Stimulated activated CD4-positive, alpha-beta T cell treated with anti-CD3 and anti-CD28 coated beads, Interleukin-2, amount 100 ng/mL, for 48 hours (primary cell): Measurements from ENCODE around the gene SETD3.
A peak's percentile ranks its signal among the peaks of the same experiment; 100 is the strongest.

Experiments
- DNase-seq, 2 donors: peaks; one replicate each; pipeline ENCODE4 v3.0.0-alpha.2; 2020

The SETD3 gene

GRCh38 chr14:99479906-99480869 lies at the start of gene SETD3:
Gene SETD3 (minus strand): TSS chr14:99480859. CDS start chr14:99465805, 15,054 bp downstream.
- peak; percentile 12 to 15 for DNase-seq

GRCh38 chr14:99529899-99530298 lies 49.2 kb upstream of the SETD3 start:
- DNase-seq = no peak

GRCh38 chr14:99527427-99528076 lies 46.9 kb upstream of the SETD3 start:
- DNase-seq = no peak

- DNase-seq = no peak
Observed at GRCh38 chr14:99527026-99527425, 46.4 kb upstream of the SETD3 start.

GRCh38 chr14:99525699-99526080 lies 45.0 kb upstream of the SETD3 start:
- no peak for DNase-seq

- DNase-seq = no peak
Observed at GRCh38 chr14:99524804-99525698, 44.4 kb upstream of the SETD3 start.

GRCh38 chr14:99524091-99524661 lies 43.5 kb upstream of the SETD3 start:
- DNase-seq = no peak

- no peak for DNase-seq
Observed at GRCh38 chr14:99523704-99524055, 43.0 kb upstream of the SETD3 start.

- no peak for DNase-seq
Observed at GRCh38 chr14:99522934-99523703, 42.5 kb upstream of the SETD3 start.

- no peak for DNase-seq
Observed at GRCh38 chr14:99522457-99522891, 41.8 kb upstream of the SETD3 start.

GRCh38 chr14:99522025-99522401 lies 41.4 kb upstream of the SETD3 start:
- no peak for DNase-seq

GRCh38 chr14:99521176-99522024 lies 40.7 kb upstream of the SETD3 start:
- DNase-seq = no peak

GRCh38 chr14:99520571-99521081 lies 40.0 kb upstream of the SETD3 start:
- DNase-seq = no peak

GRCh38 chr14:99519931-99520421 lies 39.3 kb upstream of the SETD3 start:
- no peak for DNase-seq

GRCh38 chr14:99519347-99519881 lies 38.8 kb upstream of the SETD3 start:
- DNase-seq = no peak

GRCh38 chr14:99518441-99519346 lies 38.0 kb upstream of the SETD3 start:
- peak; percentile 88 to 89 for DNase-seq

- DNase-seq = no peak
Observed at GRCh38 chr14:99517643-99518381, 37.2 kb upstream of the SETD3 start.
